HepG2 (cell line): ENCODE data around the gene HIBADH. TPM values are rescaled to one million over a fixed set of nuclear protein-coding genes. Genes with fewer than 3 reads are reported as not detected.

Source experiments
- ATAC-seq: fragments of 200-7000 bp; cut with Tn5 transposase; 3 replicates; pipeline ENCODE4 v1.9.1; 2020; ENCODE audit warnings: mild to moderate bottlenecking, moderate library complexity
- BruUV-seq: library from RNA; stranded (reverse); fragments of 400-500 nt; replicated peaks from 2 replicates; lab custom pipeline; 2021; lab: Mats Ljungman, UMichigan
- CTCF ChIA-PET: fragments of 300-600 bp; formaldehyde crosslinking; extraction: SDS; loops from one replicate; lab custom pipeline; 2021; ENCODE audit warnings: low total read pairs, inconsistent platforms, low intra/inter-chr PET ratio; lab: Yijun Ruan, JAX
- POLR2A ChIA-PET: fragments of 350-600 bp; sonication (Branson Sonifier 250); formaldehyde crosslinking; loops from one replicate; lab custom pipeline; 2020; ENCODE audit warnings: antibody characterized with exemption, inconsistent platforms; lab: Yijun Ruan, JAX
- DNase-seq: peaks from one replicate; pipeline ENCODE4 v3.0.0-alpha.2; 2015; ENCODE audit warnings: low spot score
- FAIRE-seq: peaks from 3 replicates; lab custom pipeline; 2011; peaks lifted over from hg19 to GRCh38; lab: Jason Lieb, UNC
- H2AFZ ChIP-seq: one replicate; pipeline ENCODE4 v1.6.1; 2011; ENCODE audit warnings: low read length, inconsistent platforms
- H3K27ac ChIP-seq: fragments of 300-600 bp; 3 replicates; pipeline ENCODE4 v1.8.0; 2011; ENCODE audit warnings: mixed run types, mild to moderate bottlenecking, mixed read lengths, low read length, inconsistent platforms; ENCODE audit not compliant: insufficient read depth; ENCODE audit errors: extremely low read length
- H3K27me3 ChIP-seq, 2 experiments: fragments of 200-600 bp in 1 of 2; 2 replicates in 1 of 2; 3 replicates in 1 of 2; pipeline versions ENCODE4 v1.6.0 to v1.8.0; 2011; ENCODE audit warnings: low read length in 2 of 2, mild to moderate bottlenecking in 2 of 2, moderate library complexity in 2 of 2, inconsistent platforms in 1 of 2; ENCODE audit not compliant: insufficient read depth in 2 of 2, control insufficient read depth in 1 of 2
- H3K36me3 ChIP-seq, 2 experiments: fragments of 200-600 bp in 1 of 2; replicated peaks in 1 of 2; 2 replicates in 1 of 2; 3 replicates in 1 of 2; pipeline versions ENCODE4 v1.5.1 to v1.8.0; 2011; ENCODE audit warnings: low read length in 2 of 2, inconsistent platforms in 1 of 2; ENCODE audit not compliant: insufficient read depth in 2 of 2, control insufficient read depth in 1 of 2
- H3K4me1 ChIP-seq: 2 replicates; pipeline ENCODE4 v1.5.1; 2012; ENCODE audit warnings: low read length, inconsistent platforms; ENCODE audit not compliant: insufficient read depth
- H3K4me2 ChIP-seq: 2 replicates; pipeline ENCODE4 v1.6.0; 2011; ENCODE audit warnings: low read depth, low read length, inconsistent platforms
- H3K4me3 ChIP-seq, 3 experiments: fragments of 200-600 bp in 1 of 3; sonication (generic), shearing (Covaris generic) in 1 of 3; replicated peaks in 1 of 3; 2 replicates each; pipeline ENCODE4 v1.5.1; 2011 to 2016; ENCODE audit warnings: low read length in 3 of 3, inconsistent platforms in 2 of 3, low read depth in 2 of 3, mild to moderate bottlenecking in 2 of 3, control low read depth in 1 of 3, mixed read lengths in 1 of 3; ENCODE audit not compliant: insufficient read depth in 1 of 3
- H3K79me2 ChIP-seq: one replicate; pipeline ENCODE4 v1.6.1; 2011; ENCODE audit warnings: low read length, inconsistent platforms; ENCODE audit not compliant: insufficient read depth
- H3K9ac ChIP-seq: 2 replicates; pipeline ENCODE4 v1.6.0; 2011; ENCODE audit warnings: mild to moderate bottlenecking, low read depth, low read length, inconsistent platforms; ENCODE audit not compliant: insufficient read depth
- H3K9me3 ChIP-seq: 2 replicates; pipeline ENCODE4 v1.5.1; 2012; ENCODE audit warnings: mild to moderate bottlenecking, low read length
- H4K20me1 ChIP-seq: 2 replicates; pipeline ENCODE4 v1.6.0; 2011; ENCODE audit warnings: inconsistent platforms, mild to moderate bottlenecking, low read length, moderate library complexity; ENCODE audit not compliant: insufficient read depth
- CBX5 ChIP-seq: sonication (generic); formaldehyde crosslinking; IDR thresholded peaks from 2 replicates; pipeline ENCODE4 v1.4.0; 2020; ENCODE audit warnings: missing genetic modification reagents, borderline replicate concordance
- CENPT ChIP-seq: sonication (generic); formaldehyde crosslinking; IDR thresholded peaks from 2 replicates; pipeline ENCODE4 v1.8.0; 2022; ENCODE audit warnings: low read depth, mild to moderate bottlenecking, moderate library complexity, missing genetic modification reagents
- MED1 ChIP-seq: sonication (generic); formaldehyde crosslinking; IDR thresholded peaks from 2 replicates; pipeline ENCODE4 v1.4.0; 2020; ENCODE audit warnings: missing genetic modification reagents
- MIER3 ChIP-seq: IDR thresholded peaks from 2 replicates; pipeline ENCODE4 v1.6.1; 2016; ENCODE audit warnings: missing compliant biosample characterization, borderline replicate concordance
- MTF1 ChIP-seq: sonication (generic); formaldehyde crosslinking; IDR thresholded peaks from 2 replicates; pipeline ENCODE4 v1.5.0; 2020; ENCODE audit warnings: missing genetic modification reagents
- PRDM10 ChIP-seq: sonication (generic); formaldehyde crosslinking; IDR thresholded peaks from 2 replicates; pipeline ENCODE4 v1.4.0; 2020; ENCODE audit warnings: low read depth, missing genetic modification reagents
- SMAD9 ChIP-seq: sonication (generic); formaldehyde crosslinking; IDR thresholded peaks from 2 replicates; pipeline ENCODE4 v1.5.1; 2020; ENCODE audit warnings: mild to moderate bottlenecking, missing genetic modification reagents
- TGIF2 ChIP-seq: IDR thresholded peaks from 2 replicates; pipeline ENCODE4 v1.6.1; 2016; ENCODE audit warnings: control low read depth, missing compliant biosample characterization
- ZFP36L1 ChIP-seq: sonication (generic); formaldehyde crosslinking; IDR thresholded peaks from 2 replicates; pipeline ENCODE4 v1.8.0; 2022; ENCODE audit warnings: mild to moderate bottlenecking, missing genetic modification reagents, moderate library complexity
- ZNF24 ChIP-seq: fragments of 450-650 bp; IDR thresholded peaks from 2 replicates; pipeline ENCODE4 v1.6.1; 2017; ENCODE audit warnings: antibody characterized with exemption, mild to moderate bottlenecking
- ZNF781 ChIP-seq: sonication (generic); formaldehyde crosslinking; IDR thresholded peaks from 2 replicates; pipeline ENCODE4 v1.5.1; 2020; ENCODE audit warnings: borderline replicate concordance, mild to moderate bottlenecking, missing genetic modification reagents; ENCODE audit errors: not compliant biosample characterization
- ZSCAN29 ChIP-seq: sonication (generic); formaldehyde crosslinking; conservative IDR thresholded peaks from 2 replicates; pipeline ENCODE4 v1.4.0; 2020; ENCODE audit warnings: mild to moderate bottlenecking, missing genetic modification reagents
- in situ Hi-C: cut with HindIII; loops from 2 replicates; pipeline ENCODE4 v1.10.0; 2017; ENCODE audit warnings: low pct_unique_long_range_greater_than_20kb; ENCODE audit not compliant: extremely low pct_ligation_motif_present
- intact Hi-C: fragments of 100-400 bp; cut with micrococcal nuclease; formaldehyde crosslinking; loops from one replicate; pipeline ENCODE4 v1.10.0; 2022; ENCODE audit not compliant: unreplicated experiment
- polyA plus RNA-seq, 8 experiments: library from polyadenylated mRNA; depleted of rRNA in 3 of 8; stranded (reverse) in 7 of 8; unstranded in 1 of 8; fragments of >200 nt; fragmentation: Illumina TruSeq in 4 of 8; extraction: Trizol in 4 of 8; gene quantifications; 2 replicates each; pipeline versions ENCODE4 v1.2.1 to v1.2.3, GENCODE V29; 2011 to 2016; ENCODE audit warnings: low read depth in 4 of 8, missing spikeins in 1 of 8, mixed read lengths in 1 of 8; ENCODE audit not compliant: insufficient read depth in 1 of 8
- total RNA-seq, 5 experiments: library from RNA; depleted of rRNA; stranded (reverse); fragments of >200 nt; fragmentation: Illumina TruSeq; extraction: Trizol; gene quantifications; 2 replicates each; pipeline ENCODE4 v1.2.3, GENCODE V29; 2016; ENCODE audit warnings: low read depth in 1 of 5
- TF ChIP-seq, protein P1 (sequence below): IDR thresholded peaks from 2 replicates; pipeline ENCODE4 v1.6.1; 2016; ENCODE audit warnings: missing compliant biosample characterization, missing genetic modification reagents, borderline replicate concordance
- TF ChIP-seq, protein P2 (sequence below): sonication (generic); formaldehyde crosslinking; IDR thresholded peaks from 2 replicates; pipeline ENCODE4 v1.4.0; 2020; ENCODE audit warnings: missing genetic modification reagents

Gene HIBADH
- total and polyA plus RNA-seq, 2 of the 13 experiments (the other 11 are each of a cell fraction or from before 2014, with no cell fraction given): 49.9 to 59.5 TPM

DNA sequence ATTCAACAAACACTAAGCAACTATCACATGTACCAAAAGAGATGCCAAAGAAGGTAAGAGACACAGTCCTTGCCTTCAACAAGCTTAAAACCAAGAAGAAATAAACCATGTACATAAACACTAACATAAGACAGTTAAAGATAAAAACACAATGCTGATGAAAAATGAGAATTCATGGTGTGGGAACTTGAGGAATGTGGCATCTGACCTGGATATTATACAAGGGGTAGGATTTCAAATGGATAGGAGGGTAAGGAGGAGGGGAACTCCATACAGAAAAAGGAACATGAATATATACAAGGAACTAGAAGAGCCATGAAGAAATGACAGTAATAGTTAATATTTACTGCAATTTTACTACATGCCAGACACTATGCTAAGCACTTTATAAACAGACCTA is 11.0 kb downstream of the HIBADH start:
- no peak overlapping the region for H2AFZ ChIP-seq
- TF ChIP-seq MED1 (CRISPR knock-in tag) (no peak), PRDM10 (no peak), ZFP36L1 (CRISPR knock-in tag) (no peak), CENPT (no peak), CBX5 (CRISPR knock-in tag) (no peak), SMAD9 (CRISPR knock-in tag) (no peak), ZNF781 (CRISPR knock-in tag) (no peak), MTF1 (CRISPR knock-in tag) (no peak), MIER3 (CRISPR knock-in tag) (no peak), TGIF2 (CRISPR knock-in tag) (no peak), ZNF24 (no peak), ZSCAN29 (no peak)
- TF ChIP-seq, protein P1, sequence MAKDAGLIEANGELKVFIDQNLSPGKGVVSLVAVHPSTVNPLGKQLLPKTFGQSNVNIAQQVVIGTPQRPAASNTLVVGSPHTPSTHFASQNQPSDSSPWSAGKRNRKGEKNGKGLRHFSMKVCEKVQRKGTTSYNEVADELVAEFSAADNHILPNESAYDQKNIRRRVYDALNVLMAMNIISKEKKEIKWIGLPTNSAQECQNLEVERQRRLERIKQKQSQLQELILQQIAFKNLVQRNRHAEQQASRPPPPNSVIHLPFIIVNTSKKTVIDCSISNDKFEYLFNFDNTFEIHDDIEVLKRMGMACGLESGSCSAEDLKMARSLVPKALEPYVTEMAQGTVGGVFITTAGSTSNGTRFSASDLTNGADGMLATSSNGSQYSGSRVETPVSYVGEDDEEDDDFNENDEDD (CRISPR knock-in tag): no peak
- TF ChIP-seq, protein P2, sequence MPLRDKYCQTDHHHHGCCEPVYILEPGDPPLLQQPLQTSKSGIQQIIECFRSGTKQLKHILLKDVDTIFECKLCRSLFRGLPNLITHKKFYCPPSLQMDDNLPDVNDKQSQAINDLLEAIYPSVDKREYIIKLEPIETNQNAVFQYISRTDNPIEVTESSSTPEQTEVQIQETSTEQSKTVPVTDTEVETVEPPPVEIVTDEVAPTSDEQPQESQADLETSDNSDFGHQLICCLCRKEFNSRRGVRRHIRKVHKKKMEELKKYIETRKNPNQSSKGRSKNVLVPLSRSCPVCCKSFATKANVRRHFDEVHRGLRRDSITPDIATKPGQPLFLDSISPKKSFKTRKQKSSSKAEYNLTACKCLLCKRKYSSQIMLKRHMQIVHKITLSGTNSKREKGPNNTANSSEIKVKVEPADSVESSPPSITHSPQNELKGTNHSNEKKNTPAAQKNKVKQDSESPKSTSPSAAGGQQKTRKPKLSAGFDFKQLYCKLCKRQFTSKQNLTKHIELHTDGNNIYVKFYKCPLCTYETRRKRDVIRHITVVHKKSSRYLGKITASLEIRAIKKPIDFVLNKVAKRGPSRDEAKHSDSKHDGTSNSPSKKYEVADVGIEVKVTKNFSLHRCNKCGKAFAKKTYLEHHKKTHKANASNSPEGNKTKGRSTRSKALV (CRISPR knock-in tag): no peak
- H4K20me1 ChIP-seq: no peaks in the 10 kb centered on the region
- FAIRE-seq (no peak), DNase-seq (no peak), ATAC-seq (no peak)
- no peaks in the 10 kb centered on the region for H3K79me2 ChIP-seq
- peaks cover 0 to 1% of the 10 kb centered on the region in 2 experiments; a peak in 3 of 5 replicates for H3K36me3 ChIP-seq
- POLR2A ChIA-PET: no interaction called here
- in situ Hi-C loops (no loop called here), intact Hi-C loops (no loop called here)
- no peaks in the 10 kb centered on the region for H3K9me3 ChIP-seq
- H3K9ac ChIP-seq: no peak overlapping the region
- no peak overlapping the region for H3K27ac ChIP-seq
- no peak overlapping the region for H3K4me3 ChIP-seq
- CTCF ChIA-PET: no interaction called here
- peaks cover under 1% of the 10 kb centered on the region; the same call in 1 of the 2 replicates for H3K4me1 ChIP-seq
- no peak overlapping the region for H3K4me2 ChIP-seq
- BruUV-seq: no TSS peak
- no peaks in the 10 kb centered on the region for H3K27me3 ChIP-seq
